Neuronal stem cell (in vitro differentiated cells): ENCODE results near the gene RTN4RL2. TPM values are rescaled to one million over a fixed set of nuclear protein-coding genes. Genes with fewer than 3 reads are reported as not detected.

Experiments used
- DNase-seq: peaks from one replicate; pipeline ENCODE4 v3.0.0-alpha.2; 2013; ENCODE audit warnings: low spot score
- H2AFZ ChIP-seq: one replicate; pipeline ENCODE4 v1.6.1; 2013; ENCODE audit warnings: mild to moderate bottlenecking, low read length, inconsistent platforms
- H2AK5ac ChIP-seq: 2 replicates; pipeline ENCODE4 v1.6.1; 2013; ENCODE audit warnings: low read depth, mild to moderate bottlenecking, inconsistent platforms, low read length, moderate library complexity, mixed read lengths
- H2BK120ac ChIP-seq: 2 replicates; pipeline ENCODE4 v1.6.1; 2013; ENCODE audit warnings: low read depth, mild to moderate bottlenecking, inconsistent platforms, low read length, moderate library complexity, mixed read lengths
- H2BK12ac ChIP-seq: one replicate; pipeline ENCODE4 v1.6.1; 2013; ENCODE audit warnings: low read length, inconsistent platforms
- H2BK15ac ChIP-seq: 2 replicates; pipeline ENCODE4 v1.6.1; 2013; ENCODE audit warnings: mild to moderate bottlenecking, low read length, inconsistent platforms, mixed read lengths
- H2BK5ac ChIP-seq: one replicate; pipeline ENCODE4 v1.6.1; 2013; ENCODE audit warnings: inconsistent platforms, mild to moderate bottlenecking, low read length, moderate library complexity
- H3K14ac ChIP-seq: one replicate; pipeline ENCODE4 v1.6.1; 2013; ENCODE audit warnings: low read length, inconsistent platforms
- H3K18ac ChIP-seq: 2 replicates; pipeline ENCODE4 v1.6.1; 2013; ENCODE audit warnings: low read length, inconsistent platforms
- H3K23ac ChIP-seq: 2 replicates; pipeline ENCODE4 v1.6.1; 2013; ENCODE audit warnings: low read depth, mild to moderate bottlenecking, mixed read lengths, low read length, inconsistent platforms; ENCODE audit not compliant: poor library complexity
- H3K27ac ChIP-seq: replicated peaks from 3 replicates; pipeline ENCODE4 v1.5.1; 2013; ENCODE audit warnings: low read length, inconsistent platforms
- H3K27me3 ChIP-seq, 3 experiments: 2 replicates each; pipeline ENCODE4 v1.6.1; 2013; ENCODE audit warnings: low read length in 3 of 3, mild to moderate bottlenecking in 2 of 3, inconsistent platforms in 1 of 3, low read depth in 1 of 3, mixed read lengths in 1 of 3, moderate library complexity in 1 of 3; ENCODE audit not compliant: control insufficient read depth in 3 of 3, insufficient read depth in 3 of 3
- H3K36me3 ChIP-seq, 2 donors: replicated peaks in 1 of 2; 2 replicates each; pipeline ENCODE4 v1.6.1; 2013; ENCODE audit warnings: low read length in 2 of 2; ENCODE audit not compliant: control insufficient read depth in 2 of 2, insufficient read depth in 2 of 2
- H3K4ac ChIP-seq: 2 replicates; pipeline ENCODE4 v1.6.1; 2013; ENCODE audit warnings: inconsistent platforms, mild to moderate bottlenecking, low read length, moderate library complexity
- H3K4me1 ChIP-seq, 2 donors: 1 replicate in 1 of 2; 2 replicates in 1 of 2; pipeline ENCODE4 v1.6.1; 2013; ENCODE audit warnings: low read length in 2 of 2, low read depth in 1 of 2; ENCODE audit not compliant: control insufficient read depth in 2 of 2, insufficient read depth in 1 of 2
- H3K4me2 ChIP-seq: one replicate; pipeline ENCODE4 v1.6.1; 2013; ENCODE audit warnings: mild to moderate bottlenecking, low read length, inconsistent platforms; ENCODE audit not compliant: insufficient read depth, poor library complexity, severe bottlenecking
- H3K4me3 ChIP-seq, 2 donors: 2 replicates each; pipeline ENCODE4 v1.5.1; 2013; ENCODE audit warnings: low read length in 2 of 2, mild to moderate bottlenecking in 2 of 2, inconsistent platforms in 1 of 2, moderate library complexity in 1 of 2
- H3K79me1 ChIP-seq: one replicate; pipeline ENCODE4 v1.6.1; 2013; ENCODE audit warnings: low read depth, mild to moderate bottlenecking, inconsistent platforms, low read length, moderate library complexity
- H3K9ac ChIP-seq: one replicate; pipeline ENCODE4 v1.6.1; 2013; ENCODE audit warnings: mild to moderate bottlenecking, low read depth, low read length, inconsistent platforms; ENCODE audit not compliant: poor library complexity
- H3K9me3 ChIP-seq, 2 donors: replicated peaks in 1 of 2; 2 replicates each; pipeline versions ENCODE3 to v1.6.1; 2013; ENCODE audit warnings: low read length in 2 of 2, mild to moderate bottlenecking in 2 of 2, inconsistent platforms in 1 of 2, low read depth in 1 of 2, mixed read lengths in 1 of 2, moderate library complexity in 1 of 2; ENCODE audit not compliant: control insufficient read depth in 2 of 2, insufficient read depth in 1 of 2
- H4K8ac ChIP-seq: one replicate; pipeline ENCODE4 v1.6.1; 2013; ENCODE audit warnings: low read depth, mild to moderate bottlenecking, inconsistent platforms, low read length, moderate library complexity
- H4K91ac ChIP-seq: one replicate; pipeline ENCODE4 v1.6.1; 2013; ENCODE audit warnings: low read length, low read depth, mild to moderate bottlenecking, inconsistent platforms; ENCODE audit not compliant: poor library complexity
- WGBS, 2 donors: extraction: QIAGEN DNeasy Blood & Tissue Kit; methylation state at CpG; one replicate each; pipeline ENCODE4 v1.1.7; 2013; ENCODE audit warnings: missing lambda C conversion rate in 2 of 2, mixed read lengths in 1 of 2; ENCODE audit not compliant: insufficient read length in 2 of 2, insufficient replicate concordance in 1 of 2; ENCODE audit errors: extremely low coverage in 2 of 2; 5-methylcytosine and 5-hydroxymethylcytosine counted together
- small RNA-seq: library from polyadenylated mRNA; stranded (forward); fragments of <200 nt; extraction: miRNeasy Mini kit (QIAGEN cat#:217004); gene quantifications from one replicate; pipeline ENCODE3, GENCODE V24; 2013; ENCODE audit not compliant: insufficient read depth

The RTN4RL2 gene

GRCh38 chr11:57523419-57523818 lies 63.1 kb downstream of the RTN4RL2 start:
- Histone ChIP-seq H2BK5ac (no peak overlapping the region), H3K4me3 (no peak overlapping the region), H2AFZ (no peak overlapping the region), H4K91ac (no peak overlapping the region), H3K23ac (no peak overlapping the region), H3K4me2 (no peak overlapping the region), H3K79me1 (no peaks in the 10 kb centered on the region), H2BK15ac (no peak overlapping the region), H3K14ac (no peak overlapping the region), H2AK5ac (no peak overlapping the region), H4K8ac (no peak overlapping the region), H3K27ac (no peak overlapping the region), H2BK120ac (no peak overlapping the region), H3K36me3 (peaks cover 3 to 22% of the 10 kb centered on the region in 2 donors), H3K18ac (no peak overlapping the region), H3K4ac (no peak overlapping the region), H3K27me3 (no peaks in the 10 kb centered on the region), H3K4me1 (no peaks in the 10 kb centered on the region), H2BK12ac (no peak overlapping the region), H3K9me3 (no peaks in the 10 kb centered on the region), H3K9ac (no peak overlapping the region)
- no CpG with 5 or more reads among the region's 4 CpGs for WGBS, 2 donors
- DNase-seq, result no peak

Small RNAs within 50 kb of the gene (small RNA-seq; reads per million reads assigned to genes)
- not detected for gene RNA5SP341
